GM12873 (cell line): ENCODE results near the gene F7.

Experiments
- TF ChIP-seq, protein P1 (sequence below): IDR thresholded peaks from 2 replicates; pipeline ENCODE4 v1.5.1; 2012; ENCODE audit warnings: low read depth, mild to moderate bottlenecking, moderate library complexity, low read length, control low read depth; ENCODE audit not compliant: insufficient read depth; ENCODE audit errors: missing control alignments

F7 gene

GRCh38 chr13:113080901-113081521, 24.6 kb upstream of the F7 start:
- TF ChIP-seq, protein P1, sequence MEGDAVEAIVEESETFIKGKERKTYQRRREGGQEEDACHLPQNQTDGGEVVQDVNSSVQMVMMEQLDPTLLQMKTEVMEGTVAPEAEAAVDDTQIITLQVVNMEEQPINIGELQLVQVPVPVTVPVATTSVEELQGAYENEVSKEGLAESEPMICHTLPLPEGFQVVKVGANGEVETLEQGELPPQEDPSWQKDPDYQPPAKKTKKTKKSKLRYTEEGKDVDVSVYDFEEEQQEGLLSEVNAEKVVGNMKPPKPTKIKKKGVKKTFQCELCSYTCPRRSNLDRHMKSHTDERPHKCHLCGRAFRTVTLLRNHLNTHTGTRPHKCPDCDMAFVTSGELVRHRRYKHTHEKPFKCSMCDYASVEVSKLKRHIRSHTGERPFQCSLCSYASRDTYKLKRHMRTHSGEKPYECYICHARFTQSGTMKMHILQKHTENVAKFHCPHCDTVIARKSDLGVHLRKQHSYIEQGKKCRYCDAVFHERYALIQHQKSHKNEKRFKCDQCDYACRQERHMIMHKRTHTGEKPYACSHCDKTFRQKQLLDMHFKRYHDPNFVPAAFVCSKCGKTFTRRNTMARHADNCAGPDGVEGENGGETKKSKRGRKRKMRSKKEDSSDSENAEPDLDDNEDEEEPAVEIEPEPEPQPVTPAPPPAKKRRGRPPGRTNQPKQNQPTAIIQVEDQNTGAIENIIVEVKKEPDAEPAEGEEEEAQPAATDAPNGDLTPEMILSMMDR = no peak

DNA sequence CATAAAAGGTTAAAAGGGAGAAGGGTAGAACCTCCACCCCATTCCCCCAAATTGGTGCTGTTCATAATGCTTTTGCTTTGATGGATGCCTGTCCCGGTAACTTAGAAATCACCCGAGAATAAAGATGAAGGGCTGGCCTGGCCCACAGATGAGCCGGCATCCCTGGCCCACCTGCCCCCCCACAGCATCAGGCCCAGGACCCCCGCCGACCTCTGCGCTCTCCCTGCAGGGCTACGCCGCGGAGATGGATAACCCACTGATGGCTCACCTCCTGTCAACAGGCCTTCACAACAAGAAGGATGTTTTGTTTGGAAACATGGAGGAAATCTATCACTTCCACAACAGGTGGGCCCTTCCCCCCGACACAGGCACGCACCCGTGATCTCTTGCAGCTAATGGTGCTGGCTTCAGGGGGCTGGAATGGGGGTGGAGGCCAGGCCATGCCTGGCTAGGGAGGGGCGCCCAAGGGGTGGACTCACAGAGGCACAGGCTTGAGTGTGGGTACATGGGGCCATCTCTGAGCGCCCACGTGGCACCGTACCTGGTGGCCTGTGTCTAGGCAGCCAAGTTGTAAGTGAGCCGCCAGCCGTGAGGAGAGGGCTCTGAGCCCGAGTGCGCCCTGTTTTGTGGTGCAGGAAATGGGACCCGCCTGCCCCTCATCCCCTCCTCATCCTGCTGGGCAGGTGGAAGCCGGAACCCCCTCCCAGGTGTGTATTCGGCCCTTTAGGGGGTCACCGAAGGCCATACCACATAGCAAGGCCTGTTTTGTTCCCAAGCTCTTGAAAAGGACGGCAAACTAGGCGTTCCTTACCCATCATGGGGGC, 23.2 kb upstream of the F7 start:
- TF ChIP-seq, protein P1 = no peak

DNA sequence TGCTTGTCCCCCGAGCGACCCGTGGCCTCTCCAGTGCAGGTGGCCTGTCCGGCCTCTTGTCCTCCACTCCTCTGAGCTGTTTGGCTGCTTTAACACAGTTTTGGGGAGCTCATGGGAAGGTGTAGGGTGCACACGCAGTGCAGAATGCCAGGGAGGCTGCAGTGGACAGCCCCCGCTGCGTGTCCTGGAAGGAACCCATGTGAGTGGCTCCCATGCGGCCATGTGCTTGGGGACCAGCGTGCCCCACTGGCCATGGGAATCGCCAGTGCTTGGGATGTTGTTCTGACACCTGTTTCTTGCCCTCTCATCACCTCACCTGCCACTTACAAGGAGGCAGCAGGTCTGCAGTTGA, 22.6 kb upstream of the F7 start:
- TF ChIP-seq, protein P1 = no peak

DNA sequence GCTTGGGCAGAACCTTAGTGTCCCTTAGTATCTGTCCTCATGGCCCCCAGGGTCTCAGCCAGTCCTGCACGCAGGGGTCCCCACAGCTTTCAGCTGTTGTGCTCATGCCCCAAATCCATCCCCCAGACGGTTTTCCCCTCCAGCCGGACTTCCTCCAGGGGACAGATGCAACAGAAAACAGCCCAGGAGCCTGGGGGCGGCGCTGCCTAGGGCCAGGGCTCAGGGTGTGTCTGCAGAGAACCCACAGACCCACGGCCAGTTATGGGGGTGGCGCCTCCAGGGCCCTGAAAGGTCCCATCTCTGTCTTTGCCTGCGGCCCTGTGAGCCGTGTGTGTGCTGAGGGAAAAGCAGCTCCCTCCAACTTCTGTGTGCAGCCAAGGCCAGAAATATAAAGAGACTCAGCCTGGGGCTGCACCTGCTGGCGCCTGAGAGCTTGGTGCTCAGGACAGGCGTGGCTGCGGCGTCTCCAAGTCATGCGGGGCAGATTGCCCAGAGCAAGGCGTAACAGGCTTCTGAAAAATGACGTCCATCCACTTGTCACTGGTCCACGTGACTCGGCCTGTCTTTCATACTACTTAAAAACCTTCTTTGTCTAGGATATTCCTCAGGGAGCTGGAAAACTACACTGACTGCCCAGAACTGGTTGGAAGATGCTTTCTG, 22.1 kb upstream of the F7 start:
- TF ChIP-seq, protein P1 = no peak

DNA sequence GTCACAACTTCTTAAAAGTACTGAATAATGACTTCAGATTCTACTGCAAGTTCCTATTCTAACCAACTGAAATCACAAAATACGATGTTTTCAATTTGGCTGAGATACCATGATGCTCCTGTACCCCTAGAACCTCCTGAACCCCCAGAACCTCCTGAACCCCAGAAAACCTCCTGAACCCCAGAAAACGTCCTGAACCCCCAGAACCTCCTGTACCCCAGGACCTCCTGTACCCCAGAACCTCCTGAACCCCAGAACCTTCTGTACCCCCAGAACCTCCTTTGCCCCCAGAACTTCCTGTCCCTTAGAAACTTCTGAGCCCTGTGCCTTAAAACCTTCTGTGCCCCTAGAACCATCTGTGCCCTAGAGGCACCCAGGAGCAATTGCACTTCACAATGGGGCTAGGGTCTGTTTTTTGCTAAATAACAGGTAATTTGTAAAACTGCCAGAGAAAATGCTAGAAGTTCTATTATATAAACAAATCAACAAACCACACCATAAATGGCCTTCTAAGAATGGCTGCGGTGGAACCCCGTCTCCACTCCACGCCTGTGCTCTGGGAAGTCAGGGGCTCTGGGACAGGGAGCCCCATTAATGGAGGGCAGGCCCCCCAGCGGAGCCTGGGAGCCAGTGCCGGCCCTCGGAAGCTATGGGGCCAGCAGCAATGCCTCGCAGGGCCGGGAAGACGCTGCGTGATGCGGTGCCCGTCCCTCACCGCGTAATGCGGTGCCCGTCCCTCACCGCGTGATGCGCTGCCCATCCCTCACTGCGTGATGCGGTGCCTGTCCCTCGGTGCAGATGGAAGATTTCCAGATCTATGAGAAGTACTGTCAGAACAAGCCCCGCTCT, 21.3 kb upstream of the F7 start:
- TF ChIP-seq, protein P1 = peak; percentile 17

GRCh38 chr13:113084943-113085540, 20.5 kb upstream of the F7 start:
- TF ChIP-seq, protein P1 = no peak
